K562 (cell line): Measurements from ENCODE around the gene SAMD3. TPM values are rescaled to one million over a fixed set of nuclear protein-coding genes. Genes with fewer than 3 reads are reported as not detected.
"Not testable (repeated sequence)": the region's sequence is repeated elsewhere in the genome, so short reads cannot be mapped to it uniquely, and the experiment has no call there.

ENCODE experiments used
- ATAC-seq: fragments of 200-7000 bp; cut with Tn5 transposase; 3 replicates; pipeline ENCODE4 v1.9.1; 2020; ENCODE audit warnings: moderate library complexity
- BruUV-seq: library from RNA; stranded (reverse); fragments of 400-500 nt; replicated peaks from 2 replicates; lab custom pipeline; 2021; lab: Mats Ljungman, UMichigan
- CTCF ChIA-PET: fragments of 300-600 bp; formaldehyde crosslinking; extraction: SDS; loops from one replicate; lab custom pipeline; 2021; ENCODE audit warnings: low intra/inter-chr PET ratio; lab: Yijun Ruan, JAX
- POLR2A ChIA-PET: fragments of 300-600, 350-650 bp; sonication (Branson Sonifier 250); formaldehyde crosslinking; extraction: SDS; loops from one replicate; lab custom pipeline; 2021; ENCODE audit warnings: antibody characterized with exemption, inconsistent platforms; lab: Yijun Ruan, JAX
- DNase-seq, 4 experiments: peaks; one replicate each; pipeline versions ENCODE4 v3.0.0 to v3.0.0-alpha.2; 2011 to 2018; ENCODE audit warnings: low spot score in 3 of 4, mixed read lengths in 3 of 4; ENCODE audit errors: extremely low read depth in 1 of 4
- FAIRE-seq: peaks from 2 replicates; lab custom pipeline; 2011; peaks lifted over from hg19 to GRCh38; lab: Jason Lieb, UNC
- H2AFZ ChIP-seq: 2 replicates; pipeline ENCODE4 v1.6.0; 2011; ENCODE audit warnings: low read depth, low read length, control low read depth, inconsistent platforms
- H3K27ac ChIP-seq: fragments of 200-600 bp; 3 replicates; pipeline ENCODE4 v1.8.0; 2011; ENCODE audit warnings: low read depth, mild to moderate bottlenecking, control low read depth, inconsistent platforms, low read length, moderate library complexity, mixed read lengths; ENCODE audit errors: extremely low read depth
- H3K27me3 ChIP-seq, 2 experiments: fragments of 300-600 bp in 1 of 2; 2 replicates in 1 of 2; 3 replicates in 1 of 2; pipeline versions ENCODE4 v1.6.0 to v1.8.0; 2011; ENCODE audit warnings: inconsistent platforms in 2 of 2, low read length in 2 of 2, mild to moderate bottlenecking in 1 of 2, mixed read lengths in 1 of 2, moderate library complexity in 1 of 2; ENCODE audit not compliant: control insufficient read depth in 2 of 2, insufficient read depth in 2 of 2
- H3K36me3 ChIP-seq: fragments of 300-600 bp; 3 replicates; pipeline ENCODE4 v1.8.0; 2011; ENCODE audit warnings: mild to moderate bottlenecking, low read length, inconsistent platforms; ENCODE audit not compliant: control insufficient read depth, insufficient read depth
- H3K4me1 ChIP-seq, 2 experiments: fragments of 200-600 bp in 1 of 2; replicated peaks in 1 of 2; 2 replicates in 1 of 2; 3 replicates in 1 of 2; pipeline versions ENCODE4 v1.5.1 to v1.8.0; 2011; ENCODE audit warnings: inconsistent platforms in 2 of 2, low read length in 2 of 2, mild to moderate bottlenecking in 1 of 2, mixed read lengths in 1 of 2, moderate library complexity in 1 of 2; ENCODE audit not compliant: control insufficient read depth in 2 of 2, insufficient read depth in 2 of 2
- H3K4me2 ChIP-seq: 2 replicates; pipeline ENCODE4 v1.6.1; 2011; ENCODE audit warnings: low read length, control low read depth, inconsistent platforms, mixed read lengths; ENCODE audit not compliant: insufficient read depth
- H3K4me3 ChIP-seq: fragments of 200-600 bp; sonication (generic), shearing (Covaris generic); 2 replicates; pipeline ENCODE4 v1.5.1; 2016; ENCODE audit warnings: control low read depth, inconsistent platforms
- H3K79me2 ChIP-seq: fragments of 200-600 bp; 3 replicates; pipeline ENCODE4 v1.8.0; 2011; ENCODE audit warnings: low read length, inconsistent platforms; ENCODE audit not compliant: control insufficient read depth, insufficient read depth
- H3K9ac ChIP-seq, 2 experiments: 2 replicates each; pipeline versions ENCODE4 v1.6.0 to v1.6.1; 2011; ENCODE audit warnings: low read depth in 2 of 2, low read length in 2 of 2, control low read depth in 1 of 2, inconsistent platforms in 1 of 2, mild to moderate bottlenecking in 1 of 2, mixed read lengths in 1 of 2; ENCODE audit not compliant: insufficient read depth in 1 of 2
- H3K9me1 ChIP-seq: one replicate; pipeline ENCODE4 v1.6.0; 2011; ENCODE audit warnings: inconsistent platforms, mild to moderate bottlenecking, low read length, moderate library complexity; ENCODE audit not compliant: control insufficient read depth, insufficient read depth
- H3K9me3 ChIP-seq: replicated peaks from 2 replicates; pipeline ENCODE4 v1.5.1; 2011; ENCODE audit warnings: low read depth, low read length, inconsistent platforms; ENCODE audit not compliant: control insufficient read depth, insufficient read depth
- H4K20me1 ChIP-seq: replicated peaks from 2 replicates; pipeline ENCODE4 v1.6.1; 2011; ENCODE audit warnings: low read length, inconsistent platforms, mixed read lengths; ENCODE audit not compliant: control insufficient read depth, insufficient read depth
- CEBPB ChIP-seq: fragments of 450-650 bp; IDR thresholded peaks from 2 replicates; pipeline ENCODE4 v1.6.1; 2016; ENCODE audit warnings: missing genetic modification characterization, missing compliant biosample characterization
- GTF2B ChIP-seq: IDR thresholded peaks from 2 replicates; pipeline ENCODE4 v1.6.1; 2011; ENCODE audit not compliant: insufficient read length; ENCODE audit errors: extremely low read depth
- ZNF146 ChIP-seq: IDR thresholded peaks from one replicate; pipeline ENCODE4 v1.6.1; 2018; ENCODE audit warnings: missing compliant biosample characterization; ENCODE audit not compliant: unreplicated experiment
- WGBS: fragments of 100-300 bp; shearing (Covaris generic); methylation state at CpG from one replicate; pipeline ENCODE4 v1.1.6; 2016; ENCODE audit warnings: low coverage, mixed read lengths; ENCODE audit not compliant: insufficient coverage; ENCODE audit errors: missing lambda C conversion rate; 5-methylcytosine and 5-hydroxymethylcytosine counted together
- in situ Hi-C: fragments of 300-500 bp; cut with MboI; formaldehyde crosslinking; loops from 4 replicates; pipeline ENCODE4 v1.15.0; 2018; ENCODE audit warnings: inconsistent platforms, mixed read lengths
- intact Hi-C: fragments of 100-400 bp; cut with micrococcal nuclease; formaldehyde crosslinking; loops from 2 replicates; pipeline ENCODE4 v1.14.2; 2022
- polyA plus RNA-seq, 8 experiments: library from polyadenylated mRNA; depleted of rRNA in 4 of 8; stranded (reverse) in 5 of 8; unstranded in 3 of 8; fragments of >200 nt; fragmentation: Nextera tagmentation in 2 of 8; fragmentation: Illumina TruSeq in 1 of 8; extraction: Ambion mirVana in 2 of 8; extraction: Trizol in 1 of 8; gene quantifications; 2 replicates each; pipeline versions ENCODE4 v1.2.1 to v1.2.3, GENCODE V29; 2011 to 2014; ENCODE audit warnings: inconsistent platforms in 1 of 8, missing spikeins in 1 of 8
- total RNA-seq, 7 experiments: library from RNA; depleted of rRNA in 6 of 7; stranded (reverse); fragments of >200 nt in 6 of 7; fragmentation: Illumina TruSeq in 2 of 7; extraction: Trizol in 2 of 7; gene quantifications; 2 replicates each; pipeline versions ENCODE4 v1.2.1 to v1.2.3, GENCODE V29; 2011 to 2021; ENCODE audit warnings: low replicate concordance in 1 of 7

SAMD3 gene
- total and polyA plus RNA-seq, 9 of the 15 experiments (the other 6 are each of a cell fraction or from before 2014, with no cell fraction given), result 0.03 to 0.21 (median 0.18) TPM; not detected in 5

- H3K27ac ChIP-seq, H3K4me1 ChIP-seq, H3K4me3 ChIP-seq, H3K79me2 ChIP-seq, H3K9me1 ChIP-seq, H3K9me3 ChIP-seq, intact Hi-C loops, POLR2A ChIA-PET, in situ Hi-C loops, H3K36me3 ChIP-seq, BruUV-seq, ATAC-seq, H3K4me2 ChIP-seq, CTCF ChIA-PET, DNase-seq, H4K20me1 ChIP-seq, H2AFZ ChIP-seq, H3K27me3 ChIP-seq, FAIRE-seq, H3K9ac ChIP-seq: not testable (repeated sequence)
- peak; percentile 72 for TF ChIP-seq ZNF146 (CRISPR knock-in tag)
- 0% methylated on average over 4 of the region's 4 CpGs for WGBS
These were observed 52.6 kb downstream of the SAMD3 start for GRCh38 chr6:130170160-130170559.

DNA sequence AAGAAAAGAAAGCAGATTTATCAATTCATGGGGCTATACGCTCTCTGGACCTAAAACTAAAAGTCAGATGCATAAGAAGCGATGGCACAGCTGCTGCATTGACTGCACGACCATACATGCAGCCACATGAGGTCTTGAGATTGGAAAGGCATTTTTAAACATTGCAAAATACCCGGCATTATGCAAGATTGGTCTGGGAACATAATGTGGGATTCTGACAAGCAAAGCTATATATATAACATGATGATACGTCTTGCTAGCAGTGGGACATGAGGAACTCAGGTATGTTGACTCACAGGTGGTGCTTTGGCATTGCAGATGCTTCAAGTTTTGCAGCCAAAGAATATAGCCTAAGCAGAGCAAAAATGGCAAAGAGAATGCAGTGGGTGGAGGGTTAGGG is 55.1 kb downstream of the SAMD3 start:
- intact Hi-C loops (no loop called here), in situ Hi-C loops (no loop called here)
- H4K20me1 ChIP-seq, result no peaks in the 10 kb centered on the region
- H3K36me3 ChIP-seq, result no peaks in the 10 kb centered on the region
- BruUV-seq, result no TSS peak
- FAIRE-seq (no peak), DNase-seq (no peak), ATAC-seq (no peak)
- H3K4me3 ChIP-seq, result no peak overlapping the region
- 0% methylated on average over 5 of the region's 5 CpGs for WGBS
- no peak overlapping the region for H3K9ac ChIP-seq
- H2AFZ ChIP-seq, result no peak overlapping the region
- H3K9me3 ChIP-seq, result no peaks in the 10 kb centered on the region
- no peaks in the 10 kb centered on the region for H3K79me2 ChIP-seq
- CTCF ChIA-PET, result no interaction called here
- POLR2A ChIA-PET, result no interaction called here
- H3K27ac ChIP-seq, result no peak overlapping the region
- no peak overlapping the region for H3K4me2 ChIP-seq
- H3K27me3 ChIP-seq, result peaks cover 0 to 4% of the 10 kb centered on the region in 2 experiments; a peak in 3 of 5 replicates
- H3K9me1 ChIP-seq, result no peaks in the 10 kb centered on the region
- TF ChIP-seq CEBPB (peak; percentile 69), GTF2B (no peak)
- H3K4me1 ChIP-seq, result no peaks in the 10 kb centered on the region
